GM06990 (cell line): Measurements from ENCODE around the gene SLC39A2.

Source experiments
- DNase-seq: peaks from one replicate; pipeline ENCODE4 v3.0.0-alpha.2; 2011; ENCODE audit not compliant: insufficient read length; ENCODE audit errors: extremely low read depth
- H3K27me3 ChIP-seq: replicated peaks from 2 replicates; pipeline ENCODE4 v1.6.0; 2011; ENCODE audit warnings: low read length; ENCODE audit not compliant: control insufficient read depth, insufficient read depth
- H3K36me3 ChIP-seq: 2 replicates; pipeline ENCODE4 v1.5.1; 2011; ENCODE audit warnings: low read length; ENCODE audit not compliant: control insufficient read depth, insufficient read depth
- H3K4me3 ChIP-seq: replicated peaks from 2 replicates; pipeline ENCODE4 v1.5.1; 2011; ENCODE audit warnings: low read depth, mild to moderate bottlenecking, control low read depth, low read length
- TF ChIP-seq, protein P1 (sequence below): IDR thresholded peaks from 2 replicates; pipeline ENCODE4 v1.5.1; 2011; ENCODE audit warnings: low read length, control low read depth, mild to moderate bottlenecking, inconsistent platforms; ENCODE audit not compliant: insufficient read depth, poor library complexity, severe bottlenecking

Gene SLC39A2

GRCh38 chr14:21034707-21035106 lies 35.6 kb downstream of the SLC39A2 start, which contains the start of gene RNASE13:
Gene RNASE13, minus strand, starts transcription at chr14:21034807. Its CDS starts 519 bp downstream, at chr14:21034288.
- TF ChIP-seq, protein P1, sequence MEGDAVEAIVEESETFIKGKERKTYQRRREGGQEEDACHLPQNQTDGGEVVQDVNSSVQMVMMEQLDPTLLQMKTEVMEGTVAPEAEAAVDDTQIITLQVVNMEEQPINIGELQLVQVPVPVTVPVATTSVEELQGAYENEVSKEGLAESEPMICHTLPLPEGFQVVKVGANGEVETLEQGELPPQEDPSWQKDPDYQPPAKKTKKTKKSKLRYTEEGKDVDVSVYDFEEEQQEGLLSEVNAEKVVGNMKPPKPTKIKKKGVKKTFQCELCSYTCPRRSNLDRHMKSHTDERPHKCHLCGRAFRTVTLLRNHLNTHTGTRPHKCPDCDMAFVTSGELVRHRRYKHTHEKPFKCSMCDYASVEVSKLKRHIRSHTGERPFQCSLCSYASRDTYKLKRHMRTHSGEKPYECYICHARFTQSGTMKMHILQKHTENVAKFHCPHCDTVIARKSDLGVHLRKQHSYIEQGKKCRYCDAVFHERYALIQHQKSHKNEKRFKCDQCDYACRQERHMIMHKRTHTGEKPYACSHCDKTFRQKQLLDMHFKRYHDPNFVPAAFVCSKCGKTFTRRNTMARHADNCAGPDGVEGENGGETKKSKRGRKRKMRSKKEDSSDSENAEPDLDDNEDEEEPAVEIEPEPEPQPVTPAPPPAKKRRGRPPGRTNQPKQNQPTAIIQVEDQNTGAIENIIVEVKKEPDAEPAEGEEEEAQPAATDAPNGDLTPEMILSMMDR = no peak
- no peak within 1 kb of the TSS for H3K4me3 ChIP-seq
- H3K36me3 ChIP-seq = no peaks in the 10 kb centered on the region
- peaks cover 4% of the 10 kb centered on the region; the same call in 1 of the 2 replicates for H3K27me3 ChIP-seq
- no peak for DNase-seq

- no peaks in the 10 kb centered on the region for H3K36me3 ChIP-seq
- no peak overlapping the region for H3K4me3 ChIP-seq
- no peak for DNase-seq
- TF ChIP-seq, protein P1 = no peak
- H3K27me3 ChIP-seq = peaks cover 1% of the 10 kb centered on the region; the same call in 1 of the 2 replicates
Observed at GRCh38 chr14:21036751-21037150, 37.7 kb downstream of the SLC39A2 start.

DNA sequence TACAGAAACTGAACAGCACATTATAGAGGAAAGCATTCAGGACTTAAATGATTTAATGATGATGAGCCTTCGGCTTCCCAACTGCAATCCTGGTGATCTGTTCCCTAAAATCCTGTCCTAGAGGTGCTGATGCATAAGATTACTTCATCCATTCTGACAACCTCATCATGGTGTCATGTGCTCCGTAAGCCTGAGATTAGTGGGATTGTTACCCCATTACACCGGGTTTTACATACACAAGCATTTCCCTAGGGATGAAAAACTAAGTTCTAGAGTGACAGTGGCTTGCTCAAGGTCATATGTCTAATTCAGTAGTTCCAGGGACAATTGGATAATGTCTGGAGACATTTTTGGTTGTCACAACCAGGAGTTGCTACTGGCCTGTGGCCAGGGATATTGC lies 38.1 kb downstream of the SLC39A2 start:
- DNase-seq = no peak
- TF ChIP-seq, protein P1 = no peak

DNA sequence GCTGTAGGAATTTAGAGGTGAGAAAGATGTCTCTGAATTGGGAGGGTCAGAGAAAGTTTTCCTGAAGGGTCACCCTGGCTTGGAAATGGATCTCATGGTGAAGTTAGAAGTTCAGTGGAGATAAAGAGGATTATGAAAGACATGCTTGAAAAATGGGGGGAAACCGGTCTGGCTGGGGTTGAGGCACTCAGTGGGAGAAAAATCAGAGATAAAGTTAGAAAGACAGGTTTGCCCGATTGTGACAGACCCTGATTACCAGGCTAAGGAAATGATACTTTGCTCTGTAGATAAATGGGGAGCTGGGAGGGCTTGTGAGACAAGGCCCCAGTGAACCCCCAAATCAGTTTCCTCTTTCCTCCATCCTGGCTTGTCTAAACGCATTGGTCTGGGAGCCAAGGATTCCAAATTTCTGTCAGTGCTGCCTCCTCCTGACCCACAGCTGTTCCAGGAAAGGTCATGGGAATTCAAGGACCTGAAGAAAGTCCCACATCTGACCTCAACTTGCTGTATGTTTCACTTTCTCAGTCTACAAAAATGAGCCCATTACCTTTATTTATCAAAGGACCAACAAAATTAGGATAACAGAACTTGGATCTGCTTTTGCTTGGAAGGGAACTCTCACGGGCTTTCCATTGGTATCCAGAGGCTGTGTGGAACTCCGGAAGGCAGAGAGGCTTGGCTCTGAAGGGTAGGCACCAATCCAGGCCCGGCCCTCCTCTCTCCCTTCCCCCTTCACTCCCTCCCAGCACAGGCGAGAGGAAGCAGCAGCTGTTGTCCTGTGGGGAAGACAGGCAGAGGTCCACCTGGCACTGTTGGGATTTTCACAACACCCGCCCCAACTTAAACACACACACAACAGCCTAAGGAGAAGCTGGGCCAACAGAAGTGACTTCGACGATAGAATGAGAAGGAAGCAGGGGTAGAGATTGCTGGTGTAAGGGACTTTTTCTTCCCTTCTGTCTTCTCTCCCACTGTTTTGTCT lies 39.6 kb downstream of the SLC39A2 start:
- no peak for DNase-seq
- H3K27me3 ChIP-seq = no peaks in the 10 kb centered on the region
- TF ChIP-seq, protein P1 = no peak
- no peaks in the 10 kb centered on the region for H3K36me3 ChIP-seq
- no peak overlapping the region for H3K4me3 ChIP-seq

More for the DNA sequence above, 38.1 kb downstream of the SLC39A2 start:
- Histone ChIP-seq H3K27me3 (0 out of 2 replicates have a peak, but pooled peaks cover 1% of the 10 kb centered on the region), H3K4me3 (no peak overlapping the region), H3K36me3 (no peaks in the 10 kb centered on the region)

DNA sequence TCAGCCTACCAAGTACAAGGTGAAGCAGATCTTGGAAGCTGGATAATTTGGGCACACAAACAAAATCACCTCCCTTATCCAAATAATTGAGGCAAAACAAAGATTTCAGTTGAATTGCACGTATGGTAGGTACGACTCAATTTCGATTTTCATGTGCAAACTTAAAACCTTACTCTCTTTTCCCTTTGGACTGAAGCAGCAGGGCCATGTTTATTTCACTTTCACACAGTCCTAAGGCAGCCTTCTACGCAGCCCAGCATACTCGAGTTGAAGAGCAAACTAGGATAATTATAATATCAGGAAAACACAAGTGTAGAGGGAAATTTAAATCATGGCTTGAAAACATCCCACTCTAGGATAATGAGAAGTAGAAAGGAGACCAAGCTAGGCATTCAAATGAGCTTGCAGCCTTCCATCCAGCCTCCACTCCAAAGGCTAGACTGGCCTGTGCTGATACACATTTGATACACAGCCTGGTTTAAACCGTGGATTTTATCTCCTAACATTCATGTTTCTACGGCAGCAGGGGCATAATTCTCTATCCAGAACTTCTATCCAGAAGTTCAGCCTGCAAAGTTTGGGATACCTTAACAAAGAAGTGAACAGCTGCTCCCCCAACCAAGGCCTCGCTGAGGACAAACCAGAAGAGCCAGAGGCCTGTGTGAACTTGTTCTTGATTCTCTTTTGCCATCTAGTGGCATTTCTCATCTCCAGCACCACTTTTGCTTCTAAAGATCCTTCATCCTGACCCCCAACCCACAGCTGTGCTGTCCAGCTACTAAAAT lies 40.7 kb downstream of the SLC39A2 start:
- Histone ChIP-seq H3K4me3 (no peak overlapping the region), H3K27me3 (no peaks in the 10 kb centered on the region; the same call in 1 of the 2 replicates), H3K36me3 (no peaks in the 10 kb centered on the region)
- DNase-seq = no peak
- TF ChIP-seq, protein P1 = peak; percentile 59
